GM12875 (cell line): Measurements from ENCODE around the gene SPTBN5.

Source experiments
- H3K4me3 ChIP-seq: one replicate; pipeline ENCODE4 v1.5.1; 2011; ENCODE audit warnings: low read depth, low read length, control low read depth
- TF ChIP-seq, protein P1 (sequence below): IDR thresholded peaks from 2 replicates; pipeline ENCODE4 v1.5.1; 2011; ENCODE audit warnings: low read depth, mild to moderate bottlenecking, control low read depth, inconsistent platforms, low read length, moderate library complexity, borderline replicate concordance; ENCODE audit not compliant: insufficient read depth

SPTBN5 gene

DNA sequence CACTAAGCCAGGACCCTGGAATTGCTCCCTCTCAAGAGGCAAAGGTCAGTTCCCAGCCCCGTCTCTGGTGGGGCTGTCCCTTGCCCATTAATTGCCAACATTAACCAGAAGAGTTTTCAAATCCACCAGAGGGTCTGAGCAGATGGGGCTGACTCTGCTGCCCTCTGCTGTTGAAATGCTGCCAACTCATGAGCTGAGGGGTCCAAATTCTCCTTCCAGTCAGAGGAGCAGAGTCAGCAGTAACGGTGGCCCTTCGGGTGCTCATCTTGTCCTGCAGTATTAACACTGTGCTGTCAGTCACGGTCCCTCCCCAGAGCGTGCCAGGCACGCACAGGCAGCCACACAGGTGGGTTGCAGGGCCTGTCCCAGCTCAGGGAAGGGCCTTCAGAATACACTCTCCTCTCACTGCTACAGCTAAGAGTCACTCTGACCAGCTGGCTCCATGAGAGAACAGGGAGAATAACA lies 10.7 kb upstream of the SPTBN5 start:
- no peak overlapping the region for H3K4me3 ChIP-seq
- TF ChIP-seq, protein P1, sequence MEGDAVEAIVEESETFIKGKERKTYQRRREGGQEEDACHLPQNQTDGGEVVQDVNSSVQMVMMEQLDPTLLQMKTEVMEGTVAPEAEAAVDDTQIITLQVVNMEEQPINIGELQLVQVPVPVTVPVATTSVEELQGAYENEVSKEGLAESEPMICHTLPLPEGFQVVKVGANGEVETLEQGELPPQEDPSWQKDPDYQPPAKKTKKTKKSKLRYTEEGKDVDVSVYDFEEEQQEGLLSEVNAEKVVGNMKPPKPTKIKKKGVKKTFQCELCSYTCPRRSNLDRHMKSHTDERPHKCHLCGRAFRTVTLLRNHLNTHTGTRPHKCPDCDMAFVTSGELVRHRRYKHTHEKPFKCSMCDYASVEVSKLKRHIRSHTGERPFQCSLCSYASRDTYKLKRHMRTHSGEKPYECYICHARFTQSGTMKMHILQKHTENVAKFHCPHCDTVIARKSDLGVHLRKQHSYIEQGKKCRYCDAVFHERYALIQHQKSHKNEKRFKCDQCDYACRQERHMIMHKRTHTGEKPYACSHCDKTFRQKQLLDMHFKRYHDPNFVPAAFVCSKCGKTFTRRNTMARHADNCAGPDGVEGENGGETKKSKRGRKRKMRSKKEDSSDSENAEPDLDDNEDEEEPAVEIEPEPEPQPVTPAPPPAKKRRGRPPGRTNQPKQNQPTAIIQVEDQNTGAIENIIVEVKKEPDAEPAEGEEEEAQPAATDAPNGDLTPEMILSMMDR: peak; percentile 81

DNA sequence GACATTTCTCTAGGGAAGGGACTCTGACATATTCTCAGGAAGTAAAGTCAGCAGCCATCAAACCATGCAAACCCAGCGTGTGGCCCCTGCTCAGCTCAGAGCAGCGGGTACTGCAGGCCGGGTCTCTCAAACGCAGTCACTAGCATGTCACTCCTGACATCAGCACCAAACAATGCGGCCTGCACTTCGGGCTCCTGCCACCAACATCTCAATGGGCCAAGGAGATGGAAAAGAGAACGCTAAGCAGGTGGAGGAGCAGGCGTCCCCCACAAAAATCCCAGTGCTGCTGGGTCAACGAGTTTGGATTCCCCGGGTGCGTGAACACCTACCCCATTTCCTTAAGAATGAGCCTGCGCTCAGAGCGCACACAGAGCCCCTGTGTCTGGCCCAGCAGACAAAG lies 9.9 kb upstream of the SPTBN5 start:
- TF ChIP-seq, protein P1: no peak
- no peak overlapping the region for H3K4me3 ChIP-seq

DNA sequence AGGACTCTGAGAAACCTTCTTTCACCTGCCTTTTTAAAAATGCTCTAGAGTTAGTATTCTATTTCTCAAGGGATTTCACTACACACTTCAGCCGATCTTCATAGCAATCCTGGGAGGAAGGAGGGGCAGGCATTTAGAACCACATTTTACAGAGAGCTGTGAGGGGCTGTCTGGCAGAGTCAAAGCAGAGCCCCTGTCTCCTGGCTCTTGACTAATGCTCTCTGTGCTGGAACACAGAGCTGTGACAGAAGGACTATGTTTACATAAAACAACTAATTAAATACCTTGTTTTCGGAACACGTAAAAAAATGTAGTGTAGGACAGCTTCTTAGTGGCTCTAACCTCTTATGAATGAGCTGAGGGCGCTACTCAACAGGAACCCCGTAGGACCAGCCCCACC lies 7.6 kb upstream of the SPTBN5 start:
- TF ChIP-seq, protein P1: no peak
- H3K4me3 ChIP-seq: no peak overlapping the region

DNA sequence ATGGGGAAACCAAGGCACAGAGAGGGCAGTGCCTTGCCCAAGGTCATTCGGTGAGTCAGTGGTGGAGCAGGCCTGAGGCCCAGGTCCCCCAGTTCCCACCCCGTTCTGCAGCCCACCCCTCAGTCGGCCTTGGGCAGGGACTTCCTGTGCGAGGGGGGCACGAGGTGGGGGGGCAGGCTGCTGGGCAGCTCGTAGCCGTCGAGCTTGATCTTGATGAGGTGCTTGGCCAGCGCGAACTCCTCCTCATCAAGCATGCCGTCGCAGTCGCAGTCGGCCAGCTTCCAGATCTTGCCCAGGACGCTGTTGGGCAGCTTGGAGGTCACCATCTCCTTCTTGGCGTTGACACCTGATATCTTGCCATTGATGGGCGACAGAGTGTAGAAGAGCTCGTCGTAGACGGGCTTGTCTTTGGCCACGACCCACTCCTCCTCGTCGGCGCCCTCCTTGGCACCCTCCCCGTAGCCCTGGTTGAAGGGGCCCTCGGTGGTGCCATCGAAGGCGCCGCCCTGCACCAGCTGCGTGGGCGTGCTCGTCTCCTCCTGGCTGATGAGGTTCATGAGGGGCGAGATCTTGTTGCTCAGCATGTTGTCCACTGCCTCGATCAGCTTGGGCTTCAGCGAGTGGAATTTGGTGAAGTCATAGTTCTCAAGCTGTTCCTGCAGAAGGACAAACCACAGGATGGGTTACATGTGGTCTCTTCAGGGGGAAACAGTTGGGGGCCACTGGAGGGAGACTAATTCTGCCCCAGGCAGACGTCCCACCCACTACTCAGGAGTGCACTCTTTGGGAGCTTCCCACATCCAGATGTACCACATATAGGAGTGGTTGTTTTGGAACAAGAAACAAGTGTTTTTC lies 6.9 kb upstream of the SPTBN5 start:
- TF ChIP-seq, protein P1: no peak
- no peak overlapping the region for H3K4me3 ChIP-seq

DNA sequence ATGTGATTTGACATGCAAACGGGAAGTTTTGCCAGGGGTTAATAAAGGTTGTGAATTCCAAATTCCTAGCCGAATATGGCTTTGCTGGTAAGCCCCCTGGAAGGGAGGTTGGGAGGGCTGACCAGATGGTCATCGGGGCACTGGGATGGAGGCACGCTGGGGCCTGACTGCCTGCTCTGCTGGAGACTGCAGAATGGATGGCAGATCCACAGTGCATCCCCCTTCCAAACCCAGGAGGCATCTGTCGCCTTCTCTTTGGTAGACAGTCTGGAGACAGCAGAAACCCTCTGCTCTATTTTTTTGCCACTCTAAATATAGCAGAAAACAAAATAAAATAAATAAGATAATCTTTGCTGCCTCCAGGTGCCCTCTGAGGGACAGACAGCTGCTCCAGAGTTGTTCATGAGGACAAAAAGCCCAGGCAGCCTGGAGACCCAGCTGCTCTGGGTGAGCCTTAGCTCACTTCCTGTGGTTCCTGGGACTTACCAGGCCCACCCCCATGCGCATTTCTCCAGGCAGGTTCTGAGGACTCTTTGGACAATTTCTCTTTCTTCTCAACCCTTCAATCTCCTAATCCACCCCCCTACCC lies 6.1 kb upstream of the SPTBN5 start:
- no peak overlapping the region for H3K4me3 ChIP-seq
- TF ChIP-seq, protein P1: no peak

DNA sequence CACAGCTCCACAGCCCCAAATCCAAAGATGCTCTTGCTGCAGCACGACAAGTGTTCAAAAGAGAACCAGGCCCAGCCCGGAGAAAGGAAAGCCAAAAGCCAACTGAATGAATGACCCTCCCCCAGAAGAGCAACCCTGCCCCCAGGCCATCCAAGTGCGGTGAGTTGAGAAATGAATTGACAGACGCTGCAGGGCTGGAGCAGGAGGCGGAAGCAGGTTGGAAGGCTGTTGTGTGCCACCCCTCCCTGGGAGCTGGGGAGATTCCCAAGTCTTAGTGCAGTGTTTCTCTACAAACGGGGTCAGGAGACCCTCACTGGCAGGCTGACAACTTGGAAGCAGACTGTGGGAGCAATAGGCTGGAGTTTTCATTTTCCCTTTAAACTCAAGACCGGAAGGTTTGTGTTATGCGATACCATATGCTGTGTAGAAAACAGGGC lies 3.5 kb upstream of the SPTBN5 start:
- H3K4me3 ChIP-seq: no peak overlapping the region
- TF ChIP-seq, protein P1: no peak

DNA sequence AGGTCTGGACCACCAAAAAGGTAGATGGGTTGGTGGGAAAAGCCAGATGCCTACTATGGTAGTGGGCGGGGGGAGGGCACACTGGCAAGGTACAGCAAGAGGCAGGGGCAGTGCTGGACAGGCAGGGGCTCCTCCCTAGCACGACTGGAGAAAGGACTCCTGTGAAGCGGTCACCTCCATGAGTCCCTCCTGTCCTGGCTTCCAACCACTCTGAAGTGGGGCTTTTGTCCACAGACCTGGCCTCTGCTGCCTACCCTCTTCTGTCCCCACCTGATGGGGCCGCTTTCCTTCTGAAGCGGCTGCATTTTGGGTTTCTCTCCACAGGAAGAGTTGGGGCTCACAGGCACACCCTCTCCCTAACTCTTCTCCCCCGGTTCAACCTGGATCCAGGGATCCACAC lies 2.7 kb upstream of the SPTBN5 start:
- no peak overlapping the region for H3K4me3 ChIP-seq
- TF ChIP-seq, protein P1: no peak
